ENCODE results near the gene SAP30BP.

The SAP30BP gene

DNA sequence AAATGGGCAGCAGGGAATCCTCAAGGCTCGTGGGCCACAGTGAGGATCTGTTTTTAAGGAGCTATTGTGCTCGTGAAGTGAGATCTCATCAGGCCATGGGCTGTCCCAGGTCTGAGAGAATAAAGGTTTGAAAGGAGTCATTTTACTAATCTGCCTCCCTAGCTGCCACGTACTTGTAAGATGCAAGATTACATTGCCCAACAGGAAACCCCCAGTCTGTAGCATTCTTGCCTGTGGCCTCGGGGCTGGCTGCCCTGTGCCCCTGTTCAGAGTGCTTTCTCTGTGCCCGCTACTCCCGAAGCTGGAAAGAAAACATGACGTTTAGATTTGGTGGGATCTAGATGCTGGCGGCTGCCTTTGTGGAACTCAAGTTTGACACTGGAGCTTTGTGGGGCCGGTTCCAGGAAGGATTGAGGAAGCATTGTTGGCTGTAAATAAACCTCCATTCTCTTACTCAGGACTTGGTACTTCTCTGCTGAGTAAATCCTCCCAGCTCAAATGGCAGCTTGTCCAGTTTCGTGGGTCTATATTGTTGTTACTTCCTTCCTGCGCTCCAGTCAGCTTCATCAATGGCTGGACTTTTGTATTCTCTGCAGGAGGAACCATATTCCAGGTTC, 21.2 kb downstream of the SAP30BP start:
- no peak for DNase-seq (ENCODE audit: low spot score)

DNA sequence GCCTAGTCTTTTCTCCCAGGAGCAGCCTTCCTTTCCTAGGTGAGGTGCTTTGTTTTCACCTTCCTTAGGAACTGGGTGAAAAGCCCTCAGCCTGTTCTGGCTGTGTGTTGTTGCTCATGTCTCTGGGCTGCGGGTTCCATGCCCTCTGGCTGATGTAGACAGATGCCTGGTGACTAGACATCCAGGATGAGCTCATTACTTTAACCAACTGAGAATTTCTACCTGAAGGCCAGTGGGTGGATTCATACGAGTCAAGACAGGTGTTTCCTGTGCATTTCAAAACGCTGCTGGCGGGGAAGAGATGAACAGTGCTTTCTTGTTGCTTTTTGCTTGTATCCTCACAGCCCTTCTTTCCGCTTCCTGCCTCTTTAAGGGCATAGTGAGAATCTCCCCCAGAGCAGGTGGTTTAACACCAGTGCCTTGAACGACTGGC, 22.3 kb downstream of the SAP30BP start:
- DNase-seq (ENCODE audit: low spot score): no peak

DNA sequence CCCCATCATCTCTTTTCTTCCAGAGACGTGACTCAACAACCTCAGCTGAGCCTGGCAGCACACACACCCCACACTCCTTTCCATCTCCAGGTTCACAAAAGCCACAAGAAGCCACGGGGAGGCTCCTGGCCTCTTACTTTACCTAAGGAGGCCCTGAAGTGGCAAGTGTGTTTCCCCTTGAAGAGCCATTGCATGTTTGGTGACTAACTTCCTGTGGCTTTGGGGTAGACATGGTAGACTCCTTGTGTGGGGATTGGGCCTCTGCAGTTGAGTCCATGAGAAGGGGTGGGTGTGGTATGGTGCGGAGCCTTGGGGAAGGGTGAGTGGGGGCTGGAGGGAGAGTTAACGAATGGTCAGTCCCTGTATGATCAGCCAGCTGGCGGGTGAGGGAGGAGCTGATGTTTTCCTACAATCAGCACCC, 24.2 kb downstream of the SAP30BP start:
- DNase-seq (ENCODE audit: low spot score): no peak

DNA sequence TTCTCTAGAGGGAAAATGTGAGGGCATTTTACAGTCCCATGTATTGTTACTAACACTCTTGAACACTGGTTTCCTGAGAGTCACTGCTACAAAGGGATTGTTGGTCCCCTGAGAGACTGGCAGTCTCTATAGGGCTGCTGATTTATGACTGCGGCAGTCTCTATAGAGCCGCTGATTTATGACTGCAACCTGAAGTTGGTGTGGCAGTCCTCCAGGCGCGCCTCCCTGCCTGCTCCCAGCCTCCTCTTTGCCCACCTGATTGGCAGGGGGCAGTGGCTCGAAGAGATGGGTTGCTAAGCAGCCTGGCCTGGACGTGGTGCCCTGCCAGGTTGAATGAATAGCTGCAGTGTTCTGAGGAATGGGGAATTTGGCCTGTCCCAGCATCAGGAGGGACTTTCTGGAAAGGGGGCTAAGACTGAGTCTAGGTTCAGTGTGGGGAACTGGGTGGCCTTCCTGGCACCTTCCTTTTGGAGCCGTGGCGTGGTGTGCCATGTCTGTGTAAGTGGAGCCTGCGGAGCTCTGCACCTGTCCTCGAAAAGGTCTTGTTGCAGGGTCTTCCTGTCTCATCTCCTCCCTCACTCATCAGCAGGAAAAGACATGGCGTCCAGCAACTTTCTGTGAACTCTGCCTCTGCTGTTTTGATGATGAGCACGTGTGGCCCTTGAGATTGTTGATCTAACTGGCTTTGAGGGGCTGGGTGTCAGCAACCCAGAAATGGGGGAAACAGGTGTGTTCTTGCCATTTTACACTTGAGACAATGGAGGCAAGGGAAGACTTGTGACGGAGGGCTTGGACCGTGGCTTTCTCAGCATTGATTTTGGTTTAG, 24.9 kb downstream of the SAP30BP start:
- DNase-seq (ENCODE audit: low spot score): no peak

DNA sequence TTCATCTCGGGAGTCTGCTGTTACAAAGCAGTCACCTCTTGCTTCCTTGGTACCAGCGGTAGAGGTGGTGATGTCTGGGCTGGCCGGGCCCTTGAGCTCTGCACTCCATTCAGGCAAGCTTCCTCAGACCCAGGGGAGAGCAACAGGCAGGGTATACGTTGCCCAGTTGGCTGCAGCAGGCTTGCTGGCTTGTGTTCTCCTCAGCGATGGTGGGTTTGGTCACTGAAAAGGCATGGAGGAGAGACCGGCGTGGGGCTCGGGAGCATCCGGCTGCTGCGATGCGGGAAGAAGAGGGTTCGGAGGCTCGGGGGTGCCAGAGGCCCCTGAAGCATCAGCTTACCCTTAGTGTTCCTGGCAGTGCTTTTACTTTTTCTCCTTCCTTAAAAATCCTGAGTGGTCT, 25.8 kb downstream of the SAP30BP start:
- no peak for DNase-seq (ENCODE audit: low spot score)

DNA sequence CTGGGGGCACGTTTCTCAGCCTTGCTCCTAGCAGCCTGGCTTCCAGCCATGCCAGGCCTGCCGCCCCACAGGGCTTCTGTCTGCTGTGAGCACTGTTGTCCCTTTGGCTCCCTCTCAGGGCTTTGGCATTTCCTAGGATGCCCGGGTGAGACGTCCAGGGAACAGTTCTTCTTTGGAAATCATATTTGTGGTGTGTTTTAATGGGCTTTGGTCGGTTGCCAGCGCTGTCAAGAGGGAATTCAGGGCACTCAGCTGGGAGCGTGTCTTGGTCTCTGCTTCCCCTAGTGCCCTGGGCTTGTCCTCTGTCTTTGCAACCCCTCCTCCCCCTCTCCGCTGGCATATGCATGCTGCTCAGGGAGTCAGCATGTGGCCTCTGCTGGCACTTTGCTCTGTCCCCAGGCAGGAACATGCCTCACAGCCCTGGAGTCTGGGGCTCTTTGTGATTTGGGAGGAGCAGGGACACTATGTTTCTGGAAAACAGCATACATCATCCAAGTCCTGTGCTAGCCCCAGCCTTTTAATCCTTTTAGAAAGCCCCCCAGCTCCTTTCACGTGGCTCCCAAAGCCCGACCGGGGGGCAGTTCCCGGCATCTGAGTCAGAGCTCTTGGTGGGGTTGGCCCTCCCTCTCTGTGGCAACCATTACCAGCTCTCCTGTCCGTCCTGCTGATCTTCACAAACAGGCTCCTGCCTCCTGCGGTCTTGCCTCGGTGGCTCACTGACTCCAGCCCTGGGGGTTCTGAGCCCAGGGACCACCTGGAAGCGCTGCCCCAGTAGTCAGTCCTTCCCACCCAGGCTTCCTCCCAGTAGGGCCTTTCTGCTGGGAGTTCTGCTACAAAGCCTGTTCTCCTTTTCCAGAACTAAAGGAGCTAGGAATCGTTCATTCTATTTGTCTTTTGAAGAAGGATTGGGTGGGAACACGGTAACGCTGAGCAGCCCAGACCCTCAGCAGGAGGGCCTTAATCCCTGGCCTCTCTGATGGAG, 26.7 kb downstream of the SAP30BP start:
- peak; percentile 48 for DNase-seq (ENCODE audit: low spot score)

DNA sequence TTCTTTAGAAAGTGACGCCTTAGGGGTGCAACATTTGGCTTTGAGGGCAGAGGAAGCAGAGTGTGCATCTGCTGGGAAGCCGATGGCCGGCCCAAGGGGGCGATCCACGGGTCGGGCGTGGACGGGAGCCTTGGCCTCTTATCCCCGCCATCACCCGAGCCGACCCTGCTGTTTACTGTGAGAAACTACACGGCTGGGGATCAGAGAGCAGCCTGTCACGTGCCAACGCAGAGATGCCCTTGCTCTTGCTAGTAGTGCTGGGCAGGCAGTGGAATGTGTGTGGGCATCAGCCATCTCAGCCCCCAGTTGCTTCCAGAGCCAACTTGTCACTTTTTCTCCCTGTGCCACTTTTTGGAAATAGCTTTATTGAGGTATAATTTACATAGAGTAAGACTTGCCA, 27.4 kb downstream of the SAP30BP start:
- no peak for DNase-seq (ENCODE audit: low spot score)

DNA sequence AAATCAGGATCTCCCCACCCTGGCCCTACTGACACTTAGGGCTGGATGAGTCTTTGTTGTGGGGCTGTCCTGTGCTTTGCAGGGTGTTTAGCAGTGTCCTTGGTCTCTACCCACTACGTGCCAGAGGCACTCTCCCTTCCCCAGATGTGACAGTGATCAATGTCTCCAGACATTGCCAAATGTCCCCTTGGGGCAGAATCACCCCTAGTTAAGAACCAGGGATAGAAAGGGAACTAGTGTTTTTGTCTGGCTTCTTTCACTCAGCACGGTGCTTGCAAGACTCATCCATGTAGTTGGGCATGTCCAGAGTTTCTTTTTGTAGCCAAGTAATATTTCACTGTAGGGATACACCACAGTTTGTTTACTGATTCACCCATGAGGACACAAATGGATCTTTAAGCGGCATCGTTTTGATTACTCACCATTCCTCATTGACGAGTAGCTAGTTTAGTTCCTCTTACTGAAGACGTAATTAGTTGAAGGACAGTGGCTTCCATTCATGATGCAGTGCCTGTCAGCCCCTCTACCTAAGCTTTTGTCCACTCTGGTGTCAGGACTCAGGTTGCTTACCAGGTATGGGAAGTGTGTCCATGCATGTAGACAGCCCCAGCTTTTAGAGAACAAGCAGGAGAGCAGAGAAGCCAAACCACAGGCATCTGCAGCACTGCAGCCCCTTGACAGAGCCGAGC, 28.1 kb downstream of the SAP30BP start:
- no peak for DNase-seq (ENCODE audit: low spot score)

DNA sequence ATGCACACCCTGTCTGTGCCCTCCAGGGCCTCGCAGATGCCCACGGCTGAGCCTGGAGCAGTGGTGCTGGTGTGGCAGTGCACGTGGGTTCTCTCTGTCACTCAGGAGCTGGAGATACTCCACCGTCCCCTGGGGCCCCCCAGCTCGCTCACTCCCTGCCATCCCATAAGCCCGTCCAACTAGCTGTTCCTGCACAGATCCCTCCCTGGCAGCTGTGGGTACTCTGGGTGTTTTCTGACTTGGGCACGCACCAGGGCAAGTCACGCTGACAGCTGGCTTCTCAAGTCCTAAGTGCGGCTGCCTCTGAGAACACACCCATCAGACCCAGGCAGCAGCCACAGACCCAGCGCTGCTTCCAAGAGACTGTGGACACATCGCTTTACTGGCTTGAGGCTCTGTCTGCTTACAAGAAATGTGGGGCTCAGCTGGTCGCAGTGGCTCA, 28.7 kb downstream of the SAP30BP start:
- no peak for DNase-seq (ENCODE audit: low spot score)

DNA sequence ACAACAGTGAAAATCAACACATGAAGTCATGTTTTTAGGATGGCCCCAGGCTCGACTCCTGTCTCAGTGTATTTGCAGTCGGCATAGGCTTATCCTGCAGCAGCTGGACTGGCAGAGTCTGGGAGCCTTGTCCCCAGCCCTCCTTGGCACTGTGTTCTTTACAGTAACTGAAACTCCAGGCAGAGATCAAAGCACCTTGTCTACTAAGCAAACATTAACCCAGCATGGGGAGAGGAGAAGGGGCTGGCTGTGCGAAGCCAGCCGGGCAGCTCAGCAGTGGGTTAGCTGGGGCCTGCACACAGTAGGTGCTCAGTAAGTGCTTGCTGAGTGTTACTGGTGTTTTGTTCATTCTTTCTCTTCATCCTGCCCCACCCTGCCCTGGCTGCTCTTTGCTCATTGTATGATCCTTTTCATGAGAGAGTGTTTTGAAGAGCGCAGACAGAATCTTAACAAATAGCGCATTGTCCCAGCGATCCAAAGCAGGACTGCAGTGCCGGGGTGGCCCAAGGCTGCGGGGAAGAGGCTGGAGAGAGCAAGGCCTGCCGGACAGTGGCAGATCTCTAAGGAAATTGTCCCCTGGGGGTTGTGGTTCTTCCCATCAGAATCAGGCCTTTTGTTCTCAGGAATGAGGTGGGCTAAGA, 30.6 kb downstream of the SAP30BP start:
- no peak for DNase-seq (ENCODE audit: low spot score)

DNA sequence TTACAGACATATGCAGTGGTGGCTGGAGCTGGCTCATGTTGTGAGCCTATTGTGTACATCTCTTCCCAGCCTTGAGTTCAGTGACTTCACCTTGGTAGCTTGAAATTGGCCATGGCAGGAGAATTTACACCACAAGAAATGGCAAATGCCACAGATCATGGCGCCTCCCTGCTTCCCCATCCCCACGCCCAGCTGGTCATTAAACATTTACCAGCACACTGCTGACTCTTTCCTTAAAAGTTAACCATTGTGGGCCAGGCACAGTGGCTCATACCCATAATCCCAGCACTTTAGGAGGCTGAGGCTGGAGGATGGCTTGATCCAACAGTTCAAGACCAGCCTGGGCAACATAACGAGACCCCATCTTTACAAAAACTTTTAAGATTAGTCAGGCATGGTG, 31.5 kb downstream of the SAP30BP start:
- no peak for DNase-seq (ENCODE audit: low spot score)

DNA sequence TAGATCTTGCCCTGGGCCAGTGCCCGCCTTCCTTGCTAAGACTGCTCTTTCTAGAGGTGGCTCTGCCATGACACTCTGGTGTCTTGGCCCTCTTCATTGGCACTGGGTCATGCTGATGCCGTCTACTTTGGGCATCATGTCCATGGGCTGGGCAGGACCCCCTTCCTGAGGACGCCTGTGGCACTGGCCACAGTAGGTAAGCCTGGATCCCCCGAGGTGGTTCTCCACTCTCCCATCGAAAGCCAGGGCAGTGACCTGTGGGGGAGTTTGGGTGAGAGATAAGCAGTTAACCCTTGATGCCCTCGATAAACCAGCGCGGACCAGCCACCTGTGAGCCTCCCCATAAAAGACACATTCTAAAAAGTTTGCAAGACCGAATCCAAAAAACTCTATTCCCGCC, 34.1 kb downstream of the SAP30BP start:
- no peak for DNase-seq (ENCODE audit: low spot score)

DNA sequence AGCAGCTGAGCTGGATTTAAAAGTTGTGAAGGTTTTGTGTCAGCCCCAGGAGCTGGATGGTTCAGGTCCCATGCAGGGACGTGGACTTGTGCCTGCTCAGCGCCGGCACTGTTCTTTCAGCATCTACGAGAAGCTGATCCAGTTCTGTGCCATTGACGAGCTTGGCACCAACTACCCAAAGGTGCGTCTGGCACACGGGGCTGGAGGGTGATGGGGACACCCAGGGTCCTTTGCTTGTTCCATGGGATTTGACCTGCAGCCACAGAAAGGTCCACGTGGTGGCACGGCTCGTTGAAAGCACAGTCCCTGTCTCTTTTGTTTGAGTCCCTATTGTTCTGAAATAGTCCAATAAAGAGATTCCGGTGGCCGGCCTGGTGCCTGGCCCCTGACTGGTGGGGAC, 36.1 kb downstream of the SAP30BP start:
- no peak for DNase-seq (ENCODE audit: low spot score)

DNA sequence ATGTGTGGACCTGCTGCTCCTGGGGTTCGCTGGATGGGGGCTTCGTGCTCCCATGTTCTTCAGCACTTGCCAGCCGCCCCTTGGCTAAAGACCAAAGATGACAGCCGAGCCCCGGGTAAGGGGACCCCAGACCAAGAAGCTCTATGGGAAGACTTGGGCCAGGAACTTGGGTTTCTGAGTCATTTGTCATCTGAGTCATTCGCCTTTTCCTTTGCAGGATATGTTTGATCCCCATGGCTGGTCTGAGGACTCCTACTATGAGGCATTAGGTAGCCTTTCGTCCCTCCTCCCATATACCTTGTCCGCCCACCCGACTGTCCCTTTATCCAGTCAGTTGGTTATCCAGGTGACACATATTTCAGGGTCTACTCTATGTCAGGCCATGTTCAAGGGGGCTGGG, 36.5 kb downstream of the SAP30BP start:
- no peak for DNase-seq (ENCODE audit: low spot score)

DNA sequence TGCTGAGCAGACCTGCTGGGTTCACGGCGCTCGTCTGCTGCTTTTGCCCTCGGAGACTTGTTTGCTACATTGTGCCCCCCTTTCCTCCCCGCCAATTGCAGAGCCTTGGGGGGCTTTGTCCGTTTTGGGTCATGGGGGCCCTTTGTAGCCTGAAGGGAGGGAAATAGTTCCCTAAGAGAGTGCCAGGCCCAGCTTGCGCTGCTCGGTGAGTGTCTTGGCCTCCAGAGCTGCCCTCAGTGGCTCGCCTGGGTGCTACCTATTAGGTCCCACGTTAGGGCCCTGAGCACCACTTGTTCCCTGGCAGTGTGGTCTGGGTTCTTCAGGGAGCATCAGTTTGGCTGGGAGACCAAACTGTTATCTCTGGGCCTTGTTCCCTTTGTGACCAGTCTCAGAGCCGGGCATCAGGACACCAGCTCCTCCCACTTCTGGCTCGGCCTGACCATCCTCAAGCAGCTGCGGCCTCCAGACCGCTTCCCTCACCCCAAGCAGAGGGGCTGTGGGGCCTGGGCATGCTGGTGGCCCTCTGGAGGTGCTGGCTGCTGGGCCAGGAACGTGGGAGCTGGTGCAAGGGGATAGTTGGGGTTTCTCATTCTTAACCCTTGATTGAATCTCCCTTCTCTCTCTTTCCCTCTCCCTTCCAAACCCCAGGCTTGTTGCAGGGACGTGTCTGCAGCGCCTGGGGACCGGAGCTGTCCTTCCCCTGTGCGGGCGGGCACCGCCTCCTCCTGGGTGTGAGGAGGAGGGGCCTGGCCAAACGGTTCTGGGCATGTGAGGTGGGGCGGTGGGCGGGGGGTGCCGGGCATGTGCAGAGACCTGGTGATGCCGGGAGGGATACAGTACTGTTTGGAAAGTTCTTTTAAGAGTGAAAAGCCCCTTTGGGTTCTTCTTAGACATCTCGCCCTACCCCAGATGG, 38.1 kb downstream of the SAP30BP start:
- no peak for DNase-seq (ENCODE audit: low spot score)

DNA sequence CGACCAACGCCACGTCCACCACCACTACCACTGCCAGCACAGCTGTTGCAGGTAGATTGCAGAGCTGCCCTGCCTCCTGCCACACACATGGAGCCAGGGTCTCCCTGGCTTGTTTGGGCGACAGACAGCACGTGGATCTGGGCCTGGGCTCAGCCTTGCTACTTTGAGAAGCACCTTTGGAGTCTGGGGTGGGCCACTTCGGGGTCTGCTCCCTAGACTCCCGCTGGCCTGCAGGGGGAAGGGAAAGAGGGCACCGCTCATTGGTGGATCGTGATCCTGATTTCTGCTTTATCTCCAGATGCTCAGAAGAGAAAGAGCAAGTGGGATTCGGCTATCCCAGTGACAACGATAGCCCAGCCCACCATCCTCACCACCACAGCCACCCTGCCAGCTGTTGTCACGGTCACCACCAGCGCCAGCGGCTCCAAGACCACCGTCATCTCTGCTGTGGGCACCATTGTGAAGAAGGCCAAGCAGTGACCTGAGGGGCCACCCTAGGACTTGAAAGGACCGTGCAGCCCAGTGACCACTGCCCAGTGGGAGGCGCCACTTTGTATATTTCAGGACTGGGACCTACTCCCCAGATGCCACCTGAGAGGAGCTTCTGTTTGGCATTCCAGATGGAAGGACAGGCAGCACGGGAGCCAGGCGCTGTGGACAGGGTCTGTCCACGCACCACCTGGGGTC, 39.0 kb downstream of the SAP30BP start:
- DNase-seq (ENCODE audit: low spot score): no peak

DNA sequence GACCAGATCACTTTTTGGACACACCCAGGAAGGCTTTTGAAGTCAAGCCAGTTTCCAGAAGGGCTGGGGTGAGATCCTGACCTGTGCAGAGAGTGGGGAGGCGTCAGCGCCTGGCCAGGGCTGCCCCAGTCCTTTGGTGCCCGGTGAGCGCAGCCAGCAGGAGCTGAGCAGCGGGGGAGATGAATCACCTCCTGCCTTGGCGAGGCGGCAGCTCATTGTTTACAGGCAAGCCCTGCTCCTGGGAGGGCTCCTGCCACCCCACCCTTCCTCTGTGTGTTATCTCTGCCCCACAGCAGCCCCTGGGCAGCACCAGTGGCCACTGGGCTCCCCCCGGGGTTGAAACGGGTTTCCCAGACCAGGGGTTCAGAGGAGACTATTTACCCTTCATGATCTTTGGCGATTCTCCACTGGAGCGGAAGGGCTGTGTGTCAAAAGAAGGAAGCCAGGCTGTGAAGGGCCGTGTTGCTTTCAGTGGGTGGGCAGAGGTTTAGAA, 40.0 kb downstream of the SAP30BP start:
- no peak for DNase-seq (ENCODE audit: low spot score)

DNA sequence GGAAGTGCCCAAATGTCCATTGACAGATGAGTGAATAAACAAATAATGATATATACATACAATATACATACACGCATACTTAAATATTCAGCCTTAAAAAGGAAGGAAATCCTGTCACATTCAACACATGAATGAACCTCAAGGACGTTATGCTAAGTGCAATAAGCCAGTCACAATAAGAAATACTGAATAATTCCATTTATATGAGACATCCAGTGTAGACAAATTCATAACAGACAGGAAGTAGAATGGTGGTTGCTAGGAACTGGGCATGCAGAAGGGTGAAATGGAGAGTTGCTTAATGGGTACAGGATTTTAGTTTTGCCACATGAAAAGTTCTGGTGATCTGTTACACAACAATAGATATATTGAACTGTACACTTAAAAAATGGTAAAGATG, 45.3 kb downstream of the SAP30BP start:
- no peak for DNase-seq (ENCODE audit: low spot score)

DNA sequence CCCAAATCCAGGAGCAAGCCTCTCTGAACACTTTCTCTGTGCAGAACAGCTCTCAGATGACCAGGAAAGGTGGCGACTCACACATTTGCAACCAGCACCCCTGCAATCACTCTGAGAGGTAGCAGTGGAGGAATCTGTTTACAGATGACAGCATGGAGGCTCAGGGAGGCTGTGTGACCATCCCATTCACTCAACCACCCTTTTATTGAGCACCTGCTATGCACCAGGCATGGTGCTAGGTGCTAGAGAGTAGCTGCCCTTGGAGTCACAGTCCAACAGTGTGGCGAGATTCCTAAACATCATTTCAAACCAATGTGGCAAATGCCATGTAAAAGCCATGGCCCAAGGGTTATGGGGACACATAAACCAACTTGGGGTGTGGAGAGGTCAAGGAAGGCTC, 52.6 kb downstream of the SAP30BP start:
- DNase-seq (ENCODE audit: low spot score): no peak
